CD4-positive, alpha-beta T cell treated with Interferon gamma for 1 hour (primary cell): Measurements from ENCODE around the gene PIP4P1.
A peak's percentile ranks its signal among the peaks of the same experiment; 100 is the strongest.
"Not testable (repeated sequence)": the region's sequence is repeated elsewhere in the genome, so short reads cannot be mapped to it uniquely, and the experiment has no call there.

Experiments used
- DNase-seq: peaks from one replicate; pipeline ENCODE4 v3.0.0-alpha.2; 2020

Gene PIP4P1

DNA sequence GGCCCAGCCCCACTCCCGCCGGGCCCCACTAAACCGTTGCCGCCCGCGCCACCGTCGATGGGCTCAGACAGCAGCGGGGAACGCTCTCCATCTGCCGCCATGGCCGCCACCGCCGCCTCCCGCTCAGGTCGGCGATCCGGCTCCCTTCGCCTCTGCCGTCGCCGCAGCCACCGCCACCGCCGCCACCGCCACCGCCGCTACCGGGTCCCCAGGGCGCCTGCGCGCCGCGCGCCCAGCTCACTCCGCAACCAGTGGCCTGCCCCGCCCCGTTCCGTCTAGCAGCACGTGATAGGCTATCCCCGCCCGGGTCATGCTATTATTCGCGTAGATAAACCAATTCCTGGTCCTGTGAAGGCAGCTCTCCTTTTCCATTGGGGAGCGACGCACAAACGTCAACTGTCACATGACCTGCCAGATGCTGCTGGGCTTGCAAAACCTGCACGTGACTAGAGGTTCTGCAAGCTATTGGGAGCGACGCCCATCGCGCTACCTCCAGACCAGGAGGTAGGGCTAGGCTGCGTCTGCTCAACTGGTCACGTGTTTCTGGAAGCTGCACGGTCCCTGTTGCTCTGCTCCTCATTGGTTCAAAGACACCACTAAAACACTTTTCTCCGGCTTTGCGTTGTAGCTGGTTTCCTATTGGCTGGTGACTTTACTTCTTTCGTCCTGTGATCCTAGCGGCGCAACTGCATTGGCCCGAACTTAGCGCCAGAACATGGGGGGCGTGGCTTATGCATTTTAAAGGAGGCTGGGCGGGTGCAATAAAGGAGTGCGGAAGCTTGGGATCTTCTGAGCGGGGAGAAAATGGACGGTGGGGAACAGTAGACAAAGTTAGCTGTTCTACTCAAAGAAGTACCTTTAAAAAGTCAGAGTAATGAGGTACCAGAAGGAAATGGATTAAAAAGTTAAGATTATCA is at the start of gene PIP4P1:
PIP4P1 (minus strand) TSS at position 210 of the 917 bp plus-strand sequence; CDS start at position 101, 109 bp downstream.
- peak; percentile 100 for DNase-seq

DNA sequence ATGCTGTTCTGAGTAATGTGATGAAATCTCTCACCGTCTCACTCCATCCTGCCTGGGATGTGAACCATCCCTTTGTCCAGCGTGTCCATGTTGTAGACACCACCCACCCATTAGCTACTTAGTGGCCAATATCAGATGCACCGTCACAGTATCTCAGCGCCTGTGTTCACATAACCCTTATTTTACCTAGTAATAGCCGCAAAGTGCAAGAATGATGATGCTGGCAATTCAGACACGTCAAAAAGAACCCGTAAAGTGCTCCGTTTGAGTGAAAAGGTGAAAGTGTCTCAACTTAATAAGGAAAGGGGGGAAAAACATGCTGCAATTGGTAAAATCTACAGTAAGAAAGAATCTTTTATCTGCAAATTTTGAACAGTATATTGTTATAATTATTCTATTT is 47.1 kb upstream of the PIP4P1 start:
- no peak for DNase-seq

DNA sequence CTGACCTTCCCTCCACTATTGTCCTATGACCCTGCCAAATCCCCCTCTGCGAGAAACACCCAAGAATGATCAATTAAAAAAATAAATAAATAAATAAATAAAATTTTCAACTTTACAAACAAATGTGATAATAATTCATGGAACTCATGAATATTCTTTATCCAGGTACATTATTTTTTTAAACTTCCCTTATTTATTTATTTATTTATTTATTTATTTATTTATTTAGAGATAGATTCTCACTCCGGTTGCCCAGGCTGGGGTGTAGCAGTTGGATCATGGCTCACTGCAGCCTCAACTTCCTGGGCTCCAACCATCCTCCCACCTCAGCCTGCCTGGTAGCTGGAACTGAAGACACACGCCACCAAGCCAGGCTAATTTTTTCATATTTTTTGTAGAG is 46.3 kb upstream of the PIP4P1 start:
- not testable (repeated sequence) for DNase-seq

DNA sequence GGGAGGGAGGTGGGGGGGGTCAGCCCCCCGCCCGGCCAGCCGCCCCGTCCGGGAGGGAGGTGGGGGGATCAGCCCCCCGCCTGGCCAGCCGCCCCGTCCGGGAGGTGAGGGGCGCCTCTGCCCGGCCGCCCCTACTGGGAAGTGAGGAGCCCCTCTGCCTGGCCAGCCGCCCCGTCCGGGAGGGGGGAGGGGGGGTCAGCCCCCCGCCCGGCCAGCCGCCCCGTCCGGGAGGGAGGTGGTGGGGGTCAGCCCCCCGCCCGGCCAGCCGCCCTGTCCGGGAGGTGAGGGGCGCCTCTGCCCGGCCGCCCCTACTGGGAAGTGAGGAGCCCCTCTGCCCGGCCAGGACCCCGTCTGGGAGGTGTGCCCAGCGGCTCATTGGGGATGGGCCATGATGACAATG is 45.5 kb upstream of the PIP4P1 start:
- DNase-seq = not testable (repeated sequence)

DNA sequence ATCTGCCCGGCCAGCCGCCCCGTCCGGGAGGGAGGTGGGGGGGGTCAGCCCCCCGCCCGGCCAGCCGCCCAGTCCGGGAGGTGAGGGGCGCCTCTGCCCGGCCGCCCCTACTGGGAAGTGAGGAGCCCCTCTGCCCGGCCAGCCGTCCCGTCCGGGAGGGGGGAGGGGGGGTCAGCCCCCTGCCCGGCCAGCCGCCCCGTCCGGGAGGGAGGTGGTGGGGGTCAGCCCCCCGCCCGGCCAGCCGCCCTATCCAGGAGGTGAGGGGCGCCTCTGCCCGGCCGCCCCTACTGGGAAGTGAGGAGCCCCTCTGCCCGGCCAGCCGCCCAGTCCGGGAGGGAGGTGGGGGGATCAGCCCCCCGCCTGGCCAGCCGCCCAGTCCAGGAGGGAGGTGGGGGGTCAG is 45.0 kb upstream of the PIP4P1 start:
- DNase-seq = not testable (repeated sequence)

DNA sequence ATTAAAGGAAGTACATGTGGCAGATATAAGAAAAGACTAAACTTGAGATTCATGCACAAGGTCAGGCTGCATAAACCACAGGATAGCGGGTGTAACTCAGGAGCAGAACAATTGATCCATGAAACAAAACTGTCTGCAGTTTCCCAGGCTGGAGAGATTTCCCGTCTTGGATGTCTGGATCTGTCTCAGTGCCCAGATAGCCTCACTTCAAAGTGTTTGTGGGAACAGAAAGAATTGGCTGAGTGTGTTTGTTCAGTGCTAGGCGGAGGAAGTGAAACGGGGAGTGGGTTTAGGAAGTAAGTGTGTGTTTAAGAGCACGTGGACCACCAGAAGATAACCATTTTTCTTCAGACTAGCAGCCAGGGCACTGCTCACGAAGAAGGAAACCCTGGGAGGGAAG is 42.7 kb upstream of the PIP4P1 start:
- no peak for DNase-seq

DNA sequence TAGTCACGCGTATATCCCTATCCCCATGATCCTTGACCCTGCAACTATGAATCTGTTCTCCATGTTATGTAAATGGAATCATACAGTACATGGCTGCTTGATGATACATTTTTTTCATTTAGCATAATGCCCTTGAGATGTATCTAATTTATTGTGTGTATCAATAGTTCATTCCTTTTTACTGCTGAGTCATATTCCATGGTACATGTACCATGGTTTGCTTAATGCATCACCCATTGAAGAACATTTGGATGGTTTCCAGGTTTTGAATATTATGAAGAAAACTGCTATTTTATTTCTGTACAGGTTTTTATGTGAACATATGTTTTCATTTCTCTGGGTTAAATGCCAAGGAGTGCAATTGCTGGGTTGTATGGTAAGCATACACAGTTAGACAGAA is 40.1 kb upstream of the PIP4P1 start:
- no peak for DNase-seq

DNA sequence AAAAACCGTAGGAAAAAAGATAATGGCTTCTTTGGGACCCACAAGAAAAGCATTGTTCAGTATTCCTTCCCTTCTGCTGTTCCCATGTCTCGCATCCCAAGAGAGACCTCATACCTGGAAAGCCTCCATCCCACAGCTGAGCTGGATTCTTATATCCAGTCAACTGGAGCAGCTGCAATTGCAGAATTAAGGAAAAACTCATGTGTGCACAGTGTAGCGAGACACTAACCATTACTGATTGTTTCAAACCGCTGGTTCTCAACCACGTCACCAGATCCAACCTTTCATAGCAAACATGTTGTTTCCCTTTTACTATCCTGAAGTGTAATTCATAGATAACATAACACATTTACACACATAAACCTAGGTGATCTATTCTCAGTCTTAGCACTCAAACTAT is 38.6 kb upstream of the PIP4P1 start:
- no peak for DNase-seq

DNA sequence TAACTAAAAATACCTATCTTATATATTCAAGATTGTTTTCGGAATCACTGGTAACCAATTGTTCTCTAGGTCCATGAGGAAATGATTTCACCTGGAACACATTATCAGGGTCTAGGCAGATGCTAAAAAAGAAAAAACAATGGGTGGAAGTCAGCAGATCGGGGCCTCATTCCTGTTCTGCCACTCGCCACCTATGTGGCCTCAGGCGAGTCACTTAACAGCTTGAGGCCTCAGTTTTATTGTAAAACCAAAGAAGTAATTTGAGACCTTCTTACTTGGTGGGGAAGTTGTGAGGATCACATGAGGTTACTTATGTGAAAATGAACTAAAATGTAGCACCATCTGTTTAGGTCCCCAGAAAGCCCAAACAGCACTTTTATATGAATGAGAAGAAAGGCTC is 37.9 kb upstream of the PIP4P1 start:
- DNase-seq = no peak

DNA sequence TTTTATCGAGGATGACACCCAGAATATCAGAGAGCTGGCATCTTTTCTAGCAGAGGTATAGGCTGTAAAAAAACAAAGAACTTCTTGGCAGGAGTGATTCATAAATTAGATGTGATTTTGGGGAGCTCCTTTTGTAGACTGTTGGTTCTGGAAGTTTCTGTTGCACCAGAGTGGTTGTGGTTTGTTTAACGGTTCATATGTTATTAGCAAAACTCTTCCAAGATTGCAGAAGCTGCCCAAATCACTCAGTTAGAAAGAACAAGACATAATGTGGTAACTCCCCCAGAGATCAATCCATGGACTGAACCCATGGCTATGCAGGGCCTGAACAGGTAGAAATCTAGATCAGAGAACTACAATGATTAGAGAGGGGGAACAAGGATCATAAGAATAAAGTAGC is 37.4 kb upstream of the PIP4P1 start:
- DNase-seq = no peak

DNA sequence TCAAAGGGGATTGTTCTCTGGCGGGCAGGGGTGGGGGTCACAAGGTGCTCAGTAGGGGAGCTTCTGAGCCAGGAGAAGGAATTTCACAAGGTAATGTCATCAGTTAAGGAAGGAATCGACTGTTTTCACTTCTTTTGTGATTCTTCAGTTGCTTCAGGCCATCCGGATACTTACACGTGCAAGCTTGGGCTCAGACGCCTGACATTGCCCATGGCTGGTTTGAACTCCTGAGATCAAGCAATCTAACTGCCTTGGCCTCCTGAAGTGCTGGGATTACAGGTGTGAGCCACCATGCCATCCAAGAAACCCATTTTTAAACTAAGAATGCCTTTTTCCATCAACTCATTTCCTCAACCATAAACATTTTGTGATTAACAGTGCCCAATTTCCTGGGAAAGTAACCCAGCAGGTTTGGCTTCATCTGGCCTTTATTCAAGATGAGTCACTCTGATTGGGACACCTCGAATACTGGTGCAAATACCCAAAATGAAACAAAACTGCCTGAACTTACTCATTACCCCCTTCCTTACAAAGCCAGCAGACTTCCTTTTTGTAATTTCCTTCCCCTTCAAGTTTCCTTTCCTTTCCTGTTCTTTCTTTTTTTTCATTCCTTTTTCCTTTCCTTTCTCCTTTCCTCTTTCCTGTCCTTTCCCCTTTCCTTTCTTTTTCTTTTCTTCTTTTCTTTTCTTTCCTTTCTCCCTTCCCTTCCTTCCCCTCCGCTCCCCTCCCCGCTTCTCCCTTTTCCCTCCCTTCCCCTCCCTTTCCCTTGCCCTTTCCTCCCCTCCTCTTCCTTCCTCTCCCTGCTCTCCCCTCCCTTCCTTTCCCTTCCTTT is 33.9 kb upstream of the PIP4P1 start:
- DNase-seq = no peak

DNA sequence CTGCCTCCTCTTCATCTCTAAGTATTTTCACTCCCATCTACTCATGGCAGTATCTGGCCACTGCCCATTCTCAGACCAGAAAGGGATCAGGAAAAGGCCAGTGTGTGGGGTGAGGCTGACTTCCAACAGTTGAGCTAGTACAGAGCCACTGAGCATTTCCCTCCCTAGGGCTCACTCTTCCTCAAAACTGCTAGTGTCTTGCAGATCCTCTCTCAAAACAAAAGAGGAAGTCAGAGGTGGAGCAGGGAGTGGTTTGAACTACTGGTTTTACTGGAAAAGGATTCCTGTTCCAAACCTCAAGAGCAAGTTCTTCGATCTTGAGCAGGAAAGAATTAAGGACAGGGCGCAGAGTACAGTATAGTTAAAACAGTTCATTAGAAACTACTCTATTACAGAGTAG is 32.4 kb upstream of the PIP4P1 start:
- DNase-seq = no peak

DNA sequence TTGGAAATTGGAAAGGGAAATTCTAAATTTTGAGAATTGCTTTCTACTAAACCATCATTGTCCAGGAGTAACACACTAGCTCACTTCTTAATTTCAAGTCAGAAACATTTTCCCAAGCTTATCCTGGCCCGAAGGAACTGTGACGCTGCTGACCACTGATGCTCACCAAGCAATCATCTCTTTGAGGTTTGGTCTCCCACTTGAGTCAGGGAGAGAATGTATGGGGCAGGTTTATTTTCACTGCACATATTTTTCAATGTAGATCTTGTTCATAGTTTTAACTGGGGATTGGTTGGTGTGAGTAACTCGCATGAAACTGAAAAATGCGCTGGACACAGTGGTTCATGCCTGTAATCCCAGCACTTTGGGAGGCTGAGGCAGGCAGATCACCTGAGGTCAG is 31.3 kb upstream of the PIP4P1 start:
- no peak for DNase-seq

DNA sequence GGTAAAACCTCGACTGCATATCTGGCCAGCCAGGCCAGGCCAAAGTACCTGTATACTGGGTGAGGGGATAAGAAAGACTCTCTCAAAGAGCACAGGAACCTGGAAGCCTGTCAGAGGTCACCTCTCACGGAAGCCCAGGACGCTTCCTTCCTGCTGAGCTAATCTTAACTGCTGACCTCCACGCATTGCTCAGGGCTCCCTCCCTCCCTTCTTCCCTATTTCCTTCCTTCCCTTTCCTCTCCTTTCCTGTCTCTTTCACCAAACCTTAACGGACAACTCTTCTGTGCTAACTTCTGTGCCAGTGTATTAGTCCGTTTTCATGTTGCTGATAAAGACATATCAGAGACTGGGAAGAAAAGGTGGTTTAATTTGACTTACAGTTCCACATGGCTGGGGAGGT is 29.3 kb upstream of the PIP4P1 start:
- DNase-seq = no peak

DNA sequence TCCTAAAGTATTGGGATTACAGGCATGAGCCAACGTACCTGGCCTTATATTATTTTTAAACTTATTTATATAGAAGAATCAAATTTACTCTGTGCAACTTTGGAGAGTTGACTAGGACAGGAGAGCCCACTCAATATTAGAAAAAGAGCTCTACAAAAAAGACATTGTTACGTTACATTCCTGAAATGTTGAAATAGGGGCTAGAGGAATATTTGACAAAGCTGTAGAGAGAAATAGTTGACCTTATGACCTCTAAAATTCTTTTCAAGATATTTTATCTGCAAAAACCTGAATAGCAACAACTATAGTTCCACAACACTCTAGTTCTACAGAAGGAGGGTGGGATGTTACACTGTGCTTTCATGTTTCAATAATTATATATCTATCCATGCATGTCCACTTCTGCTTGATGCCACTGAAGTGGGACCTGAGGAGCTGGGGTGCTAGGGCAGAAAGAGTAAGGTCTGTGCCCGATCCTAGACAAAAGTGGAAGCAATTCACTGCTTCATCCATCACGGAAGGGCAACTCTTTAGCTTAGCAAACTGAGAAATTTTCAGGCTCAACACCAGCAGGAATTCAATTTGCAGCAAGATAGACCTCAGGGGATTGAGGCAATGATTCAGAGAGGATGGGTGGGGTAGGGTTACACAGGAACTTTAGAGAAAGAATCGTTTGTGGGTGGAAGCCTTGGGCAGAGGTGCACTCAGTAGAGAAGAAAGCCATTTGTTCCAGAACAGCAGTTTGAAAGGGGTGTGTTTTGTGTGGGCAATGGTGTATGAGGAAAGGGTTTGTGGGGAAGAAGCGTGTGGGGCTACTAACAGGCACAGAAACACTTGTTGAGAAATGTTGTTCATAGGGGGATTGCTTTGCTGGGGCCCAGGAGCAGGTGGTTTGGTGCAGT is 28.1 kb upstream of the PIP4P1 start:
- DNase-seq = no peak

DNA sequence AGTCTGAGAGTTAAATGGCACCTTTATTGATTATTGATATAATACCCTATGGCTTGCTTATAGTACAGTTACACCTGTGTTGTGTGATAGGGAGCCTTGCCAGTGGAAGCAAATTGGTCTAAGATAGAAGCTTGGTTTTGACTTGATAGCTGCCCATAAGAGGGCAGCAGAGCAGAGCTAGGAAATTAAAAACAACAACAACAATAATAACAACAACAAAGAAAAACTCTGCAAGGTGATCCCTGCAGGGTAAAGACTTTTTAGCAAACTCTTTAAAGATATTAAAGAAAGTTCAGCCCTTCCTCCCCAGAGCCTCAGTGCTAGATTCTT is 26.1 kb upstream of the PIP4P1 start:
- no peak for DNase-seq

DNA sequence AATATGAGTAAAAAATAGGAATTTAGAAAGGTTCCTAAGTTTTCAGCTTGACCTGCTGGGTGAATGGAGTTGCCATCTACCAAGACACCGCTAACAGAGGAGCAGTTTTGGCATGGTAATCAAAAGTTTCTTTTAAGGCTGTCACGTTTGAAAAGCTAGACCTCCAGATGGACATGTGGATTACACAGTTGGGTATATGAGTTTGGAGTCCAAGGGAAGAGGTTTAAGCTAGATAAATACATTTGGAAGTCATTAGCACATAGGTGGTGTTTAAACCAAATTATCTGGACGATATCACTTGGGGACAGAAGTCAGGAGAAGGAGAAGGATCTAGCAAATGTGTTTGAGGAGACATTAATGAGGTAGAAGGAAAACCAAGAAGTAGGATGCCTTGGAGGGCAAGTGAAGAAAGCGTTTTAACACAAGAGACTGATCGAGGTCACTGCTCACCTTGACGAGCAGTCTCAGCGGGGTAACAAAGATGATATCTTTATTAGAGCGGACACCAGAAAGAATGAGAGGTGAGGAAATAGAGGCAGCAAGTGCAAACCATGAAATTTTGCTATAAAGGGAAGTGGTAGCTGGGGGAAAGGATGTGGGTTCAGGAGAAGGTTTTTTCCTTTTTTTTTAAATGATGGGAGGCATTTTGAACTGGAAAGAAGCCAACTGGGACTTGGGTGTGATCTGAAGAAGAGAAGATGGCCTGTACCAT is 25.6 kb upstream of the PIP4P1 start:
- no peak for DNase-seq

DNA sequence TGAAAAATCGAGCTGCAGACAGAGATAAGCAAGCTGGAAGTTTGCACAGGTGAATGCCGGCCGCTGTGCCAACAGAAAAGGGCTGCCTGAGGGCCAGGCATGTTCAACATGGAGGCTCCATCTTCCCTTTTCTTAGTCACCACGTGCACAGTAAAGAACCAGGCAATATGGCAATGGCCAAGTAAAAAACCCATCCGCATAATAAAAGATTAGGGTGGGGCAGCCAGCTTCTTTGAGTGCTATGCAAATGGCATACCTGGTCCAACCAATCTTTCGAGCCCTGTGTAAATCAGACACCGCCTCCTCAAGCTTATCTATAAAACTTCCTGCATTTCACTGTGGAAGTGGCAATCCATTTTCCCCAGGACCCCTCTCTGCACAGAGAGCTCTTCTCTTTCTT is 24.7 kb upstream of the PIP4P1 start:
- DNase-seq = no peak

DNA sequence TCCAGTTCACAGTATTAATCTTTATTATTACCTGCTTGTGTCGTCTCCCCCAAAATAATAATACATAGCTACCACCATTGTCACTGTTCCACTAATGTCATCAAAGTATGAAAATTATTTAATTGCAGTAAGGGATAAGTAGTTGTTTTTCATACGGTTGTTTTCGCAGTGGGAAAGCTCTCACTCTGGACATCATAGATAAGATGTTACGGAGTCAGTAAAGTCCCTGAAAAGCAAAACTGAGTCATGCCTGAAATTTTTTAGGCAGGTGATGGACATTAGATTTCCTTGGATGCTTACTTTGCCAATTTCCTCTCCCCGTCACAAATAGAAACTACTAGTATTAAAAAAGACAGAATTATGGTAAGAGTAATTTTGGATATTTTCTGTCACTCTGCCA is 21.1 kb upstream of the PIP4P1 start:
- DNase-seq = no peak

DNA sequence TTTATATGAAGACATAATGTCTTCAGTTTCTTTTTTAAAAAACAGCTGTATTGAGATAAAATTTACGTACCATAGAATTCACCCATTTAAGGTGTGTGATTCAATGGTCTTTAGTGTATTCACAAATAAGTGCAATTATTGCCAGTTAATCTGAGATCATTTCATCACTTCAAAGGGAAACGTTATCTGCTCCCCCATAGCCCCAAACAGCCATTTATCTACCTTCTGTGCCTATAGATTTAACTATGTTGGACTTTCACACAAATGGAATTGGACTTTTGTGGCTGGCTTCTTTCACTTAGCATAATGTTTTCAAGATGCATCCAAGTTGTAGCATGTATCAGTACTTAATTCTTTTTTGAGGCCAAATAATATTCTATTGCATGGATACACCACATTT is 17.7 kb upstream of the PIP4P1 start:
- no peak for DNase-seq

DNA sequence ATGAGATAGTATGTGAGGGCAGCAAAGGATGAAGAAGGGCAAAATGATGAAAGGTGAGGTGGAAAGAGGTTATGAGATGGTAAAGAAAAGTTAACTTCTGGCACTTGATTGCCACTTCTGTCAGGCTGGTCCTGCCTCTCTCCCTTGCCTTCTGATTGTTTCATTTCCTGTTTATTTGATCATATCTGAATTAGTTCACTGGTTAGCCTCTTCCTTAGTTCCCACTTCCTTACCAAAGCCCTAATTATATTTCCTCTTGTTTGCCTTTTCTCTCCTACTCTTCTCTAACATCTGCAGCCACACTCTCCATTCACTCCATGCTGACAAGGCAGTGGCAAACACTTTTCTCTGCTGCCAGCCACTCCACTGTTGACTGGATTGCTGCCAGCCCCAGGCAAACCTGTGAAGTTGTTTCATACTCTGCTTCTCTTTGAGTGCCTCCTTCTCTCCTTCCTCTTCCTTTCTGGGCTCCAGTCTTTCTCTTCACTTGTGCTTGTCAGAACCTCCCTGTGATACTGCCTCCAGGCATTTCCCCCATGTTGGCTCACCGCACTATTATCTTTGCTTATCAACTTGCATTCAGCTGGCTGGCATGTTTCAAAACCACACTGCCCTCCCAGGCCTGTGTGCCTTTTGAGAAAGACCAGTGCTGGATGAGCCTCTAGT is 16.1 kb upstream of the PIP4P1 start:
- DNase-seq = no peak

DNA sequence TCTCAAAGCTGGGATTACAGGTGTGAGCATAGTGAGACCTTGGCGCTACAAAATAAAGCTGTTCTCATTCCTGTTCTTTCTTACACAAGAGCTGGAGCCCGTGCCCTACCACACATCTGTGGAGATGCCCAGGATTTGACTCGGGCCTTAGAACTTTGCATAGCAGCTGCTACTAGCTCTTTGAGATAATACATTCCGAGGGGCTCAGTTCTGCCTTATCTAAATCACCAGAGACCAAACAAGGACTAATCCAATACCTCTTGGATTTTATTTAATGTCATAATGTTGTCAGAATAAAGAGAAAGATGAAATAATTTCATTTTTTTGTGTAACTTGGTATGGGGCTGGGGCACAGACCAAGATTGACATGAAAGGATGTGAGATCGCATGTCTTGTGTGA is 15.5 kb upstream of the PIP4P1 start:
- no peak for DNase-seq
